GM18511 (cell line): ENCODE data around the gene SLC35D3.
"Not testable (repeated sequence)": the region's sequence is repeated elsewhere in the genome, so short reads cannot be mapped to it uniquely, and the experiment has no call there.

Experiments used
- ATAC-seq: cut with Tn5 transposase; IDR thresholded peaks from one replicate; pipeline ENCODE4 v1.9.1; 2021; ENCODE audit warnings: mild to moderate bottlenecking, moderate library complexity; ENCODE audit not compliant: unreplicated experiment

SLC35D3 gene

GRCh38 chr6:136921936-136922684 lies at the start of gene SLC35D3:
Gene SLC35D3 (plus strand): TSS chr6:136922301. CDS start chr6:136922429, 128 bp downstream.
- ATAC-seq, result peak; percentile 41

GRCh38 chr6:136873748-136874147 lies 48.4 kb upstream of the SLC35D3 start:
- no peak for ATAC-seq

GRCh38 chr6:136876469-136876868 lies 45.6 kb upstream of the SLC35D3 start:
- not testable (repeated sequence) for ATAC-seq

- no peak for ATAC-seq
Observed at GRCh38 chr6:136880748-136881460, 41.2 kb upstream of the SLC35D3 start.

- ATAC-seq, result no peak
Observed at GRCh38 chr6:136886091-136886490, 36.0 kb upstream of the SLC35D3 start.

- ATAC-seq, result no peak
Observed at GRCh38 chr6:136887953-136888352, 34.1 kb upstream of the SLC35D3 start.

GRCh38 chr6:136889271-136890193 lies 32.6 kb upstream of the SLC35D3 start:
- no peak for ATAC-seq

- ATAC-seq, result no peak
Observed at GRCh38 chr6:136890194-136890839, 31.8 kb upstream of the SLC35D3 start.

- no peak for ATAC-seq
Observed at GRCh38 chr6:136890986-136891385, 31.1 kb upstream of the SLC35D3 start.

GRCh38 chr6:136893187-136893586 lies 28.9 kb upstream of the SLC35D3 start:
- ATAC-seq, result no peak

GRCh38 chr6:136895901-136896300 lies 26.2 kb upstream of the SLC35D3 start:
- no peak for ATAC-seq

GRCh38 chr6:136897071-136897470 lies 25.0 kb upstream of the SLC35D3 start:
- no peak for ATAC-seq

GRCh38 chr6:136901212-136901784 lies 20.8 kb upstream of the SLC35D3 start:
- ATAC-seq, result no peak

GRCh38 chr6:136904477-136904876 lies 17.6 kb upstream of the SLC35D3 start:
- ATAC-seq, result not testable (repeated sequence)

- no peak for ATAC-seq
Observed at GRCh38 chr6:136914947-136915346, 7.2 kb upstream of the SLC35D3 start.

GRCh38 chr6:136918706-136919105 lies 3.4 kb upstream of the SLC35D3 start:
- ATAC-seq, result no peak

GRCh38 chr6:136920216-136920615 lies 1.9 kb upstream of the SLC35D3 start:
- no peak for ATAC-seq

- no peak for ATAC-seq
Observed at GRCh38 chr6:136920671-136921380, 1.3 kb upstream of the SLC35D3 start.

GRCh38 chr6:136921381-136921935 lies 643 bp upstream of the SLC35D3 start:
- ATAC-seq, result peak; percentile 41

- ATAC-seq, result peak; percentile 3
Observed at GRCh38 chr6:136922685-136923006, 545 bp downstream of the SLC35D3 start.
